GM10847 (cell line): Measurements from ENCODE around the gene JUP.

ENCODE experiments used
- POLR2A ChIP-seq: IDR thresholded peaks from 2 replicates; pipeline ENCODE4 v1.6.1; 2011; ENCODE audit not compliant: insufficient read length; ENCODE audit errors: extremely low read depth

Gene JUP

GRCh38 chr17:41740506-41740905 lies 46.0 kb downstream of the JUP start:
- TF ChIP-seq POLR2A: no peak

- no peak for TF ChIP-seq POLR2A
These were observed 46.7 kb downstream of the JUP start for GRCh38 chr17:41739661-41740352.

- no peak for TF ChIP-seq POLR2A
These were observed 47.8 kb downstream of the JUP start for GRCh38 chr17:41738801-41739112.

GRCh38 chr17:41738077-41738800 lies 48.3 kb downstream of the JUP start:
- TF ChIP-seq POLR2A: no peak

- no peak for TF ChIP-seq POLR2A
These were observed 48.9 kb downstream of the JUP start for GRCh38 chr17:41737680-41738023.

- TF ChIP-seq POLR2A: no peak
These were observed 49.4 kb downstream of the JUP start for GRCh38 chr17:41736983-41737679.

- TF ChIP-seq POLR2A: no peak
These were observed 50.8 kb downstream of the JUP start for GRCh38 chr17:41735744-41736143.

GRCh38 chr17:41734949-41735313 lies 51.6 kb downstream of the JUP start:
- no peak for TF ChIP-seq POLR2A

GRCh38 chr17:41734139-41734948 lies 52.2 kb downstream of the JUP start, which contains the start of gene HAP1:
Gene HAP1, minus strand, starts transcription at chr17:41734643. Its CDS starts 9 bp downstream, at chr17:41734634.
- no peak for TF ChIP-seq POLR2A

- no peak for TF ChIP-seq POLR2A
These were observed 53.0 kb downstream of the JUP start for GRCh38 chr17:41733348-41734138.

- TF ChIP-seq POLR2A: no peak
These were observed 54.7 kb downstream of the JUP start for GRCh38 chr17:41731836-41732235.

GRCh38 chr17:41730479-41730878 lies 56.0 kb downstream of the JUP start:
- TF ChIP-seq POLR2A: no peak

- no peak for TF ChIP-seq POLR2A
These were observed 58.5 kb downstream of the JUP start for GRCh38 chr17:41728056-41728455.

GRCh38 chr17:41725134-41725533 lies 61.4 kb downstream of the JUP start:
- no peak for TF ChIP-seq POLR2A
